GM12874 (cell line): Measurements from ENCODE around the gene STXBP1.

Experiments used
- TF ChIP-seq, protein P1 (sequence below): IDR thresholded peaks from 2 replicates; pipeline ENCODE4 v1.5.1; 2011; ENCODE audit warnings: low read depth, mild to moderate bottlenecking, control low read depth, low read length, moderate library complexity; ENCODE audit not compliant: insufficient read depth

The STXBP1 gene

DNA sequence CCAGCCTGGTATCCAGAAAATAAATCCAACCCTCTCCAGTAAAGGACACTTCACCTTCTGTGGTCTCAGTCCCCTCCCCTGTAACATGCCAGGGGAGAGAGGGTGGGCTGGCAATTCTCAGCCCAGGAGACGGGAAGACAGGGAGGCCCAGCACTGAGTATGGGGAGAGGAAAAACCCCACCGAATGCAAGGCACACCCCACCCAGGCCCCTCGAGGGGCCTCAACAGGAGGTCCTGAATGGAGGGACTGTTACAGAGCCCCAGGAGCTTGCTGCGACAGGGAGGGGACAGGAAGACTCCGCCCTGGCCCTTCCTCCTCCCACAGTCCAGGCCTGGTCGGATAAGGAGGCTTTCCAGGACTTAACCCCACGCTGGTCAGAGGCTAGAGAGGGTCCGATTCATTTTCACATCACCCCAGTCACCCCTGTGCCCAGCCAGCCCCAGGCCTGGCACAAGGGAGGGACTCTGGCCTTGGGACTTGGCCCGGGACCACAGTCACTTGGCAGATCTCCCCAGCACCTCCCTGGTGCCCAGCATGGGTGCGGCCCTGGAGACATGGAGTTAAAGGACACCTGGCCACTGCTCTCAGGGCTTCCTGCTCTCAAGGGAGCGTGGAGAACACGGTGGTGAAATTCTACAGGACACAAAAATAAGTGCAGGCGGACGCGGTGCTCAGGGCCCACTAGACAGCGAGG, 44.9 kb upstream of the STXBP1 start:
- TF ChIP-seq, protein P1, sequence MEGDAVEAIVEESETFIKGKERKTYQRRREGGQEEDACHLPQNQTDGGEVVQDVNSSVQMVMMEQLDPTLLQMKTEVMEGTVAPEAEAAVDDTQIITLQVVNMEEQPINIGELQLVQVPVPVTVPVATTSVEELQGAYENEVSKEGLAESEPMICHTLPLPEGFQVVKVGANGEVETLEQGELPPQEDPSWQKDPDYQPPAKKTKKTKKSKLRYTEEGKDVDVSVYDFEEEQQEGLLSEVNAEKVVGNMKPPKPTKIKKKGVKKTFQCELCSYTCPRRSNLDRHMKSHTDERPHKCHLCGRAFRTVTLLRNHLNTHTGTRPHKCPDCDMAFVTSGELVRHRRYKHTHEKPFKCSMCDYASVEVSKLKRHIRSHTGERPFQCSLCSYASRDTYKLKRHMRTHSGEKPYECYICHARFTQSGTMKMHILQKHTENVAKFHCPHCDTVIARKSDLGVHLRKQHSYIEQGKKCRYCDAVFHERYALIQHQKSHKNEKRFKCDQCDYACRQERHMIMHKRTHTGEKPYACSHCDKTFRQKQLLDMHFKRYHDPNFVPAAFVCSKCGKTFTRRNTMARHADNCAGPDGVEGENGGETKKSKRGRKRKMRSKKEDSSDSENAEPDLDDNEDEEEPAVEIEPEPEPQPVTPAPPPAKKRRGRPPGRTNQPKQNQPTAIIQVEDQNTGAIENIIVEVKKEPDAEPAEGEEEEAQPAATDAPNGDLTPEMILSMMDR = no peak

DNA sequence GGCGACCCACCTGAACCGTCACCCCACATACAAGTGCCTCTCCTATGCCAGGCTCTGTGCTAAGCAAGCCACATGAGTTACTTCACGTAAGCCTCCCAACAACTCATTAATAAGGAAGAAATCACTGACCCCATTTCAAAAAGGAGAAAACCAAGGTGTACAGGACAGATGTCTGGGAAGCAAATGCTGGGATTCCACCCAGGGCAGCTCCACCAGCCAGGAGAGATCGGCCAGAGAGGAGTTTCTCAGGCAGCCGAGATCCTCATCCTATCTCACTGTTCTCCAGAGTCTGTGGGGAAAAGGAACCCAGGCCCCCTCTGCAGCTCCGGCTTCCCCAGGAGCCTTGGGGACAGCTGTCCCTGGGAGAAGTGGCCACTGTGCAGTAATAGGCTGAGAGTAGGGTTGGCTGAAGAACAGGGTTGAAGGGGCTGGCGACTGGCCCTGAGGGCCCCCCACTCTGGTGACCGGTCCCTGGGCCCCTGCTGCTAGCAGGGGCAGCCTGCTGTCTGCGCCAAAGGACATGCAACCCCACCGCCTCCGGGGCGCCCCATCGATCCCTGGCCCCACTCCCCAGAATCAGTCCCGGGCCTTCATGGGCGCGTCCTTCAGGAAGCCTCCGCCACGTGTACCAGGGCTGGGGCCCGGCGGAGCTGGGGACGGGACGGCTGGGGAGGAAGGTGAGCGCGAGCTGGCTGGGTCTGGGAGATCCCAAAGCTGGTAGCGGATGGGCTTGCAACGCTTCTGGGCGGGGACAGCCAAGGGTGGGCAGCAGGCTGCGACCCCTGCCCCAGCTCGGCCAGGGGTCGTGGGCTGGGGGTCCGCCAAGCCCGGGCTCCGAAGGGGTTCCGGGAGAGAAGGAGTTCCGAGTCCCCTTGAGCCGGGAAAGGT, 44.1 kb upstream of the STXBP1 start:
- TF ChIP-seq, protein P1 = no peak

DNA sequence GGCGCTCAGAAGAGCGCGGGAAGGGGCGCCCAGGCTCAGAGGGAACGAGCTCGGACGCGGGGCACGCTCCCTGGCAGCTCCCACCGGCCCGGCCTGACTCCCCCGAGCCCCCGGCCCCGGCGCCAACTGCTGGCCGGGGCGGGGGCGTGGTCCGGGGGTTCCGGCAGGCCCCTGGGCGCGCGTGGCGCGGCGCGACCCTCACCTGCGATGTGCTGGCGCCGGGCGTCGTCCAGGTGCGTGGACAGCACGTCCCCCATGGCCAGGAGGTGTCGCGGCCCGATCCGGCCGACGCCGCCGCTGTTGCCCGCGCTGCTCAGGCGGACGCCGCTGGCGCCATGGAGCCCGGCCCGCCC, 43.5 kb upstream of the STXBP1 start:
- TF ChIP-seq, protein P1 = no peak

DNA sequence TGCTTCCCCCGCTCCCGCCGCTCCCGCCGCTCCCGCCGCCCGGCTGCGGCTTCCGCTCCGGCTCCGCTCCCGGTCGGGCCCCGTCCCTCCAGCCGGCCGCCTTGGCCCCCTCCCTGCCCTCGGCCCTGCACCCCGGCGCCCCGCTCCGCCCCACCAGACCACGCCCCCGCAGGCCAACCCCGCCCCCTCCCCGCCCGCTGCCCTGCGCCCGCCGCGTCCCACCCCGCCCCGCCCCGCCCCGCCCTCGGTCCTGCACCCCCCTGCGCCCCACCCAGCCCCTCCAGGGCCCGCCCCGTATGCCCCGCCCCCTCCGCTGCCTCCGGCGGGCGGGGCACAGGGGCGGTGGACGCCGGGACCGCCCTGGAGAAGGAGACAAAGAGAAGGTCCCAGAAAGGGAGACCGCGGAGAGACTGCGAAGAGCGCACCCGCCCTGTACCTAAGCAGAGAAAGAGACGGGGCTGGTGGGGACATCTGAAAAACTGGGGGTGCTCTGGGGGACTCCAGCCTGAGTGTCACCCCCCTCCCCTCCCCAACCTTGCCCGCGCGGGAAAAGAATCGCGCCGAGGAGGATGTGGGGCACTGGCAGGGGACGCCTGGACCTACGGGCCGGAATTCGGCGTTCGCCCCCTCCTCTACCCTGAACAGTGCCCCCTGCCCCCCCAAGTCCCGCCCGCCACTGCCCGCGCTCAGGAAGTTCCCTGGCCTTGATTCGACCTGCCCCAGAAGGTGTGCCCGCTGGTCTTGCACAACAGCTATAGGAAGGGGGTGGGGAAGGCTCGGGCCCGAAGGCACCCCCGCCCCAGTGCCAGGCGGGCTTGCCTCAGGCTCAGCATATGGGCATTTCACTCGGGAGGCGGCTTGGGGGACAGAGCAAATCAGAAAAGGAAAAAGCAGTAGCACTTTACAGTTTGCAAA, 42.8 kb upstream of the STXBP1 start:
- TF ChIP-seq, protein P1 = no peak

DNA sequence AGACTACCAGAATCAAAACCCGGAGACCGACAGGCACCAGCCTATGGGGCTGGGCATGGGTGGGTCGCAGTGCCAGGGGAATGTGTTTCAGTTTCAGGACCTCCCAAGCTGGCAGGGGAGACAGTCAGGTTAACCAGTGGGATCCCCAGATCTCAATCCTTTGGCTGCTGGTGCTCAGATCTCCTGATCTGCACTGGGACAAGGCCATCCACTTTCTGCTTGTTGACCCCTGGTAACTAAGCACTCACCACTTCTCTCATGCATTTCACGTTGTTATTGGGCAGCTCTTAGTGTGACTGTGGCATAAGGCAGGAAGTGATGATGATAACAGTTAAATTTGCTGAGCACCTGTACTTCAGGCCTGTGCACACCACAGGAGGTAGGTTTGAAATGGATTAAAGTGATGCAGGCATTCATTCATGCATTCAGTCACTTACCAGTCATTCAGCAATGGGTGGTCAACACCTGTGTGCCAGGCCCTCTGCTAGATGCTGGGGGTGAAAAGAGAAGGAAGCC, 42.1 kb upstream of the STXBP1 start:
- TF ChIP-seq, protein P1 = no peak

DNA sequence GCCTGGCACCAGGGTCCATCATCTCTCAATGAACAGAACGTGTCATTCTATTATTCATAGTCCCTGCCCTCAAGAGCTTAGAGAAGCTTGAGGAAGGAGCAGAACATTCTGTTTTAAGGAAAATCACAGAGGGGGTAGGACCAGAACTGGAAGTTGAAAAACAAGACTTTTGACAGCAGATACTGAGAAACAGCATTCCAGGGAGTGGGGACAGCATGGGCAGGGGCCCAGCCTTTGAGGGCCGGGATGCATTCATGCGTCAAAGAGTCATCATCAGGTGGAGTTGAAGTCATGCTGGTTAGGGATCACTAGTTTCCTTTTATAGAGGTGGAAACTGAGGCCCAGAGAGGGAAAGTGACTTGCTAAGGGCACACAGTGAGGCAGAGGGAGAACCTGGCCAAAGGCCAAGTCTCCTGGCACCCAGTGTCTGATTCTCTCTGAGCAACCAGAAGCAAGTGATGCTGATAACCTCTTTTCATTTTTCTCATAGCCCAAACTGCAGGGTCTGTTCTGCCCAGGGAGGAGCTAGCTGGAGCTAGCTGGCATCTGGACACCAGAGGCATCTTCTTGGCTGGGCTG, 41.5 kb upstream of the STXBP1 start:
- TF ChIP-seq, protein P1 = no peak
